ENCODE measurements around the gene ANXA4. TPM values are rescaled to one million over a fixed set of nuclear protein-coding genes. Genes with fewer than 3 reads are reported as not detected.
A peak's percentile ranks its signal among the peaks of the same experiment; 100 is the strongest.
"Not testable (repeated sequence)": the region's sequence is repeated elsewhere in the genome, so short reads cannot be mapped to it uniquely, and the experiment has no call there.

ANXA4 gene
- total RNA-seq, 3 donors from 2014 or later: 9.6 to 12.4 (median 11.2) TPM

- H3K27me3 Mint-ChIP-seq (ENCODE audit: low read depth); H3K4me3 Mint-ChIP-seq; H3K9me3 Mint-ChIP-seq; H3K36me3 Mint-ChIP-seq (ENCODE audit: insufficient read depth): not testable (repeated sequence)
- ATAC-seq (peak; percentile 89 to 93), DNase-seq (peak; percentile 87)
- H3K4me1 Mint-ChIP-seq (ENCODE audit: low read depth): peaks cover 18% of the 10 kb centered on the region
Measured at GRCh38 chr2:69714539-69715220, 27.3 kb upstream of the ANXA4 start.

GRCh38 chr2:69715964-69716363 is 26.0 kb upstream of the ANXA4 start:
- H3K36me3 Mint-ChIP-seq (ENCODE audit: insufficient read depth): no peaks in the 10 kb centered on the region
- peaks cover 18% of the 10 kb centered on the region for H3K4me1 Mint-ChIP-seq (ENCODE audit: low read depth)
- H3K9me3 Mint-ChIP-seq: no peaks in the 10 kb centered on the region
- DNase-seq (no peak), ATAC-seq (peak; percentile 39 to 69)
- H3K27me3 Mint-ChIP-seq (ENCODE audit: low read depth): no peaks in the 10 kb centered on the region
- H3K4me3 Mint-ChIP-seq: no peak overlapping the region

- H3K27me3 Mint-ChIP-seq (ENCODE audit: low read depth): no peaks in the 10 kb centered on the region
- no peaks in the 10 kb centered on the region for H3K9me3 Mint-ChIP-seq
- no peak overlapping the region for H3K4me3 Mint-ChIP-seq
- DNase-seq (no peak), ATAC-seq (no peak)
- peaks cover 15% of the 10 kb centered on the region for H3K4me1 Mint-ChIP-seq (ENCODE audit: low read depth)
- H3K36me3 Mint-ChIP-seq (ENCODE audit: insufficient read depth): no peaks in the 10 kb centered on the region
Measured at GRCh38 chr2:69716555-69717120, 25.3 kb upstream of the ANXA4 start.

GRCh38 chr2:69717186-69717585 is 24.7 kb upstream of the ANXA4 start:
- DNase-seq (no peak), ATAC-seq (no peak)
- H3K27me3 Mint-ChIP-seq (ENCODE audit: low read depth): no peaks in the 10 kb centered on the region
- no peak overlapping the region for H3K4me3 Mint-ChIP-seq
- no peaks in the 10 kb centered on the region for H3K9me3 Mint-ChIP-seq
- no peaks in the 10 kb centered on the region for H3K36me3 Mint-ChIP-seq (ENCODE audit: insufficient read depth)
- peaks cover 14% of the 10 kb centered on the region for H3K4me1 Mint-ChIP-seq (ENCODE audit: low read depth)

- H3K4me3 Mint-ChIP-seq: no peak overlapping the region
- H3K9me3 Mint-ChIP-seq: no peaks in the 10 kb centered on the region
- no peaks in the 10 kb centered on the region for H3K27me3 Mint-ChIP-seq (ENCODE audit: low read depth)
- ATAC-seq (no peak), DNase-seq (no peak)
- no peaks in the 10 kb centered on the region for H3K36me3 Mint-ChIP-seq (ENCODE audit: insufficient read depth)
- peaks cover 14% of the 10 kb centered on the region for H3K4me1 Mint-ChIP-seq (ENCODE audit: low read depth)
Measured at GRCh38 chr2:69717861-69718273, 24.1 kb upstream of the ANXA4 start.

GRCh38 chr2:69718338-69718965 is 23.5 kb upstream of the ANXA4 start:
- no peaks in the 10 kb centered on the region for H3K27me3 Mint-ChIP-seq (ENCODE audit: low read depth)
- H3K4me3 Mint-ChIP-seq: no peak overlapping the region
- H3K36me3 Mint-ChIP-seq (ENCODE audit: insufficient read depth): no peaks in the 10 kb centered on the region
- ATAC-seq (no peak), DNase-seq (no peak)
- H3K4me1 Mint-ChIP-seq (ENCODE audit: low read depth): peaks cover 12% of the 10 kb centered on the region
- H3K9me3 Mint-ChIP-seq: no peaks in the 10 kb centered on the region

GRCh38 chr2:69720404-69720803 is 21.5 kb upstream of the ANXA4 start:
- no peaks in the 10 kb centered on the region for H3K9me3 Mint-ChIP-seq
- no peak overlapping the region for H3K4me3 Mint-ChIP-seq
- DNase-seq (no peak), ATAC-seq (no peak)
- no peaks in the 10 kb centered on the region for H3K36me3 Mint-ChIP-seq (ENCODE audit: insufficient read depth)
- H3K4me1 Mint-ChIP-seq (ENCODE audit: low read depth): peaks cover 6% of the 10 kb centered on the region
- H3K27me3 Mint-ChIP-seq (ENCODE audit: low read depth): no peaks in the 10 kb centered on the region

GRCh38 chr2:69721022-69721421 is 20.9 kb upstream of the ANXA4 start:
- Mint-ChIP-seq H3K4me1 (ENCODE audit: low read depth) (peaks cover 6% of the 10 kb centered on the region), H3K9me3 (no peaks in the 10 kb centered on the region), H3K27me3 (ENCODE audit: low read depth) (no peaks in the 10 kb centered on the region), H3K4me3 (no peak overlapping the region), H3K36me3 (ENCODE audit: insufficient read depth) (no peaks in the 10 kb centered on the region)
- ATAC-seq (no peak), DNase-seq (no peak)

GRCh38 chr2:69723791-69724190 is 18.1 kb upstream of the ANXA4 start:
- Mint-ChIP-seq H3K27me3 (ENCODE audit: low read depth) (no peaks in the 10 kb centered on the region), H3K36me3 (ENCODE audit: insufficient read depth) (no peaks in the 10 kb centered on the region), H3K4me3 (no peak overlapping the region), H3K4me1 (ENCODE audit: low read depth) (peaks cover 4% of the 10 kb centered on the region), H3K9me3 (no peaks in the 10 kb centered on the region)
- ATAC-seq (no peak), DNase-seq (no peak)

- DNase-seq: peak; percentile 87
- peak overlapping the region; percentile 57 for H3K4me3 Mint-ChIP-seq
- no peaks in the 10 kb centered on the region for H3K36me3 Mint-ChIP-seq (ENCODE audit: insufficient read depth)
- H3K27me3 Mint-ChIP-seq (ENCODE audit: low read depth): no peaks in the 10 kb centered on the region
- peaks cover 4% of the 10 kb centered on the region for H3K4me1 Mint-ChIP-seq (ENCODE audit: low read depth)
- H3K9me3 Mint-ChIP-seq: no peaks in the 10 kb centered on the region
- peak; percentile 92 for ATAC-seq
Measured at GRCh38 chr2:69724540-69725159, 17.3 kb upstream of the ANXA4 start.

- Mint-ChIP-seq H3K27me3 (ENCODE audit: low read depth) (no peaks in the 10 kb centered on the region), H3K9me3 (no peaks in the 10 kb centered on the region), H3K4me3 (no peak overlapping the region), H3K36me3 (ENCODE audit: insufficient read depth) (no peaks in the 10 kb centered on the region), H3K4me1 (ENCODE audit: low read depth) (peaks cover 4% of the 10 kb centered on the region)
- DNase-seq (no peak), ATAC-seq (no peak)
Measured at GRCh38 chr2:69725706-69726360, 16.1 kb upstream of the ANXA4 start.

- Mint-ChIP-seq H3K4me3 (no peak overlapping the region), H3K36me3 (ENCODE audit: insufficient read depth) (no peaks in the 10 kb centered on the region), H3K9me3 (no peaks in the 10 kb centered on the region), H3K27me3 (ENCODE audit: low read depth) (no peaks in the 10 kb centered on the region), H3K4me1 (ENCODE audit: low read depth) (peaks cover 4% of the 10 kb centered on the region)
- DNase-seq (no peak), ATAC-seq (no peak)
Measured at GRCh38 chr2:69729266-69729665, 12.7 kb upstream of the ANXA4 start.

- DNase-seq (no peak), ATAC-seq (no peak)
- Mint-ChIP-seq H3K27me3 (ENCODE audit: low read depth) (no peaks in the 10 kb centered on the region), H3K4me3 (no peak overlapping the region), H3K4me1 (ENCODE audit: low read depth) (peaks cover 2% of the 10 kb centered on the region), H3K36me3 (ENCODE audit: insufficient read depth) (no peaks in the 10 kb centered on the region), H3K9me3 (no peaks in the 10 kb centered on the region)
Measured at GRCh38 chr2:69729781-69730180, 12.2 kb upstream of the ANXA4 start.

- Mint-ChIP-seq H3K4me1 (ENCODE audit: low read depth) (no peaks in the 10 kb centered on the region), H3K9me3 (no peaks in the 10 kb centered on the region), H3K36me3 (ENCODE audit: insufficient read depth) (no peaks in the 10 kb centered on the region), H3K27me3 (ENCODE audit: low read depth) (no peaks in the 10 kb centered on the region), H3K4me3 (no peak overlapping the region)
- ATAC-seq (no peak), DNase-seq (no peak)
Measured at GRCh38 chr2:69731147-69731970, 10.6 kb upstream of the ANXA4 start.

Measured in activated T-cell treated with anti-CD3 and anti-CD28 coated beads, Interleukin-2, amount 50 U/mL, for 4 hours (primary cell).